ENCODE results near the gene BRD4.

BRD4 gene

GRCh38 chr19:15374796-15375440 lies 42.6 kb upstream of the BRD4 start:
- no peak for TF ChIP-seq CTCF (IDR thresholded peaks at IDR 0.05; ENCODE audit: borderline replicate concordance, control extremely low read depth, extremely low read depth, insufficient read depth, missing control alignments)
- in situ Hi-C loops (cut with MboI; ENCODE audit: low sequenced_read_pairs, unreplicated experiment): no loop called here
- DNase-seq (ENCODE audit: low spot score): peak; percentile 20

GRCh38 chr19:15374105-15374651 lies 41.8 kb upstream of the BRD4 start:
- no peak for TF ChIP-seq CTCF (IDR thresholded peaks at IDR 0.05; ENCODE audit: borderline replicate concordance, control extremely low read depth, extremely low read depth, insufficient read depth, missing control alignments)
- peak; percentile 24 for DNase-seq (ENCODE audit: low spot score)
- in situ Hi-C loops (cut with MboI; ENCODE audit: low sequenced_read_pairs, unreplicated experiment): no loop called here

GRCh38 chr19:15373644-15374043 lies 41.3 kb upstream of the BRD4 start:
- in situ Hi-C loops (cut with MboI; ENCODE audit: low sequenced_read_pairs, unreplicated experiment): no loop called here
- TF ChIP-seq CTCF (IDR thresholded peaks at IDR 0.05; ENCODE audit: borderline replicate concordance, control extremely low read depth, extremely low read depth, insufficient read depth, missing control alignments): no peak

GRCh38 chr19:15372891-15373301 lies 40.6 kb upstream of the BRD4 start:
- in situ Hi-C loops (cut with MboI; ENCODE audit: low sequenced_read_pairs, unreplicated experiment): no loop called here
- DNase-seq (ENCODE audit: low spot score): no peak
- no peak for TF ChIP-seq CTCF (IDR thresholded peaks at IDR 0.05; ENCODE audit: borderline replicate concordance, control extremely low read depth, extremely low read depth, insufficient read depth, missing control alignments)

More at GRCh38 chr19:15373644-15374043, 41.3 kb upstream of the BRD4 start:
- DNase-seq (ENCODE audit: low spot score): no peak

GRCh38 chr19:15372470-15372869 lies 40.1 kb upstream of the BRD4 start:
- no peak for DNase-seq (ENCODE audit: low spot score)

GRCh38 chr19:15371786-15372380 lies 39.5 kb upstream of the BRD4 start:
- in situ Hi-C loops (cut with MboI; ENCODE audit: low sequenced_read_pairs, unreplicated experiment): no loop called here
- no peak for TF ChIP-seq CTCF (IDR thresholded peaks at IDR 0.05; ENCODE audit: borderline replicate concordance, control extremely low read depth, extremely low read depth, insufficient read depth, missing control alignments)
- DNase-seq (ENCODE audit: low spot score): no peak

More at GRCh38 chr19:15372470-15372869, 40.1 kb upstream of the BRD4 start:
- TF ChIP-seq CTCF (IDR thresholded peaks at IDR 0.05; ENCODE audit: borderline replicate concordance, control extremely low read depth, extremely low read depth, insufficient read depth, missing control alignments): no peak
- in situ Hi-C loops (cut with MboI; ENCODE audit: low sequenced_read_pairs, unreplicated experiment): no loop called here

All from GM13976 (cell line).